GM18526 (cell line): Measurements from ENCODE around the gene SLAIN2.

Experiments used
- POLR2A ChIP-seq: IDR thresholded peaks from 3 replicates; pipeline ENCODE4 v1.6.1; 2011; ENCODE audit not compliant: insufficient read length; ENCODE audit errors: extremely low read depth

SLAIN2 gene

GRCh38 chr4:48380583-48381167 lies 39.3 kb downstream of the SLAIN2 start:
- TF ChIP-seq POLR2A, result no peak

GRCh38 chr4:48388525-48389154 lies 47.3 kb downstream of the SLAIN2 start:
- TF ChIP-seq POLR2A, result no peak

- TF ChIP-seq POLR2A, result no peak
These were observed 54.7 kb downstream of the SLAIN2 start for GRCh38 chr4:48396043-48396442.

GRCh38 chr4:48400416-48400815 lies 59.1 kb downstream of the SLAIN2 start:
- TF ChIP-seq POLR2A, result no peak

GRCh38 chr4:48403358-48403757 lies 62.0 kb downstream of the SLAIN2 start:
- no peak for TF ChIP-seq POLR2A

GRCh38 chr4:48403779-48404178 lies 62.5 kb downstream of the SLAIN2 start:
- TF ChIP-seq POLR2A, result no peak

GRCh38 chr4:48405924-48406323 lies 64.6 kb downstream of the SLAIN2 start:
- TF ChIP-seq POLR2A, result no peak

- TF ChIP-seq POLR2A, result no peak
These were observed 67.9 kb downstream of the SLAIN2 start for GRCh38 chr4:48409203-48409602.

- no peak for TF ChIP-seq POLR2A
These were observed 69.5 kb downstream of the SLAIN2 start for GRCh38 chr4:48410812-48411211.

- TF ChIP-seq POLR2A, result no peak
These were observed 78.8 kb downstream of the SLAIN2 start for GRCh38 chr4:48420144-48420543.

GRCh38 chr4:48421101-48421500 lies 79.8 kb downstream of the SLAIN2 start:
- no peak for TF ChIP-seq POLR2A

- TF ChIP-seq POLR2A, result no peak
These were observed 87.6 kb downstream of the SLAIN2 start for GRCh38 chr4:48428926-48429325.

GRCh38 chr4:48429709-48430474 lies 88.6 kb downstream of the SLAIN2 start:
- TF ChIP-seq POLR2A, result no peak

- TF ChIP-seq POLR2A, result no peak
These were observed 90.1 kb downstream of the SLAIN2 start for GRCh38 chr4:48431401-48431800.

GRCh38 chr4:48432017-48432416 lies 90.7 kb downstream of the SLAIN2 start:
- no peak for TF ChIP-seq POLR2A

- no peak for TF ChIP-seq POLR2A
These were observed 95.0 kb downstream of the SLAIN2 start for GRCh38 chr4:48436318-48436717.

GRCh38 chr4:48439988-48440387 lies 98.7 kb downstream of the SLAIN2 start:
- no peak for TF ChIP-seq POLR2A

GRCh38 chr4:48445704-48446103 lies 104.4 kb downstream of the SLAIN2 start:
- TF ChIP-seq POLR2A, result no peak
